ENCODE measurements around the gene OXT. TPM values are rescaled to one million over a fixed set of nuclear protein-coding genes. Genes with fewer than 3 reads are reported as not detected.

The OXT gene
- total and polyA plus RNA-seq, 4 donors, result 0.75 to 41.6 (median 4.3) TPM

DNA sequence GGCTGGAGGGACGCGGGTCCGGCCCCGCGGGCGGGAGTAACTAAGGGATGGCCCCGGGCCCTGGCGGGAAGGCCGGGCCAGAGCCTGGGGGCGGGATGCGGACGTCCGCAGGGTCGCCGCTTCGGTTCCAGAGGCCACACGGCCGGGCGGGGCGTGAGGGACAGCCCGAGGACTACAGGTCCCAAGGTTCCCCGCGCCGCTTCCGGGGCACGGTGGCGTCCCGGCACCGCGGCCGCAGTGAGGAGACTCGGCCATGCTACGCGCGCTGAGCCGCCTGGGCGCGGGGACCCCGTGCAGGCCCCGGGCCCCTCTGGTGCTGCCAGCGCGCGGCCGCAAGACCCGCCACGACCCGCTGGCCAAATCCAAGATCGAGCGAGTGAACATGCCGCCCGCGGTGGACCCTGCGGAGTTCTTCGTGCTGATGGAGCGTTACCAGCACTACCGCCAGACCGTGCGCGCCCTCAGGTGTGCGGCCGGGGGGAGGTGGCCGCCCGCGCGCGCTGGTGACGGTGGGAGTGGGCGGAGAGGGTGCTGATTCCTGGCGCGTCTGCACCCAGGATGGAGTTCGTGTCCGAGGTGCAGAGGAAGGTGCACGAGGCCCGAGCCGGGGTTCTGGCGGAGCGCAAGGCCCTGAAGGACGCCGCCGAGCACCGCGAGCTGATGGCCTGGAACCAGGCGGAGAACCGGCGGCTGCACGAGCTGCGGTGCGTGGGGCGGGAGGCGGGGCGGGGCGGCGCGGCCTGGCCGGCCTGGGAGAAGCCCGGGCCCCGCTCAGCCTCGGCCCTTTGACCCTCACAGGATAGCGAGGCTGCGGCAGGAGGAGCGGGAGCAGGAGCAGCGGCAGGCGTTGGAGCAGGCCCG lies 25.4 kb upstream of the OXT start, which contains the start of gene MRPS26:
MRPS26 (plus strand) TSS at position 237 of the 861 bp plus-strand sequence; CDS start at position 254, 17 bp downstream.
- under 1% methylated on average over 104 of the region's 104 CpGs for WGBS
- peak; percentile 85 for DNase-seq (ENCODE audit: low spot score)
- H3K27ac ChIP-seq (ENCODE audit: low read depth in 1 of 2, low read length in 2 of 2), result peak within 1 kb of the TSS; percentile 89 to 93
- H3K9ac ChIP-seq (ENCODE audit: low read depth in 1 of 2, low read length in 2 of 2), result peak within 1 kb of the TSS; percentile 64 to 74
- H3K9me3 ChIP-seq (ENCODE audit: control insufficient read depth in 4 of 4, low read length in 3 of 4), result no peaks in the 10 kb centered on the region
- peaks cover 9 to 27% (median 18%) of the 10 kb centered on the region in 4 donors for H3K36me3 ChIP-seq (ENCODE audit: control insufficient read depth in 4 of 4, insufficient read depth in 3 of 4, low read depth in 1 of 4, low read length in 3 of 4)
- TF ChIP-seq YY1 (IDR thresholded peaks at IDR 0.05) (no peak), NR2F2 (IDR thresholded peaks at IDR 0.05) (no peak), RAD21 (IDR thresholded peaks at IDR 0.05) (no peak), RXRA (IDR thresholded peaks at IDR 0.05) (no peak), HNF4G (IDR thresholded peaks at IDR 0.05) (no peak), SP1 (IDR thresholded peaks at IDR 0.05) (no peak), FOXA1 (IDR thresholded peaks at IDR 0.05) (no peak), FOXA2 (IDR thresholded peaks at IDR 0.05) (no peak), EGR1 (IDR thresholded peaks at IDR 0.05; ENCODE audit: low read depth in 2 of 2) (peak in 1 of 2 donors; percentile 56), JUND (IDR thresholded peaks at IDR 0.05) (no peak), HNF4A (conservative IDR thresholded peaks at IDR 0.05) (no peak), GABPA (IDR thresholded peaks at IDR 0.05 in 1 of 2, conservative IDR thresholded peaks at IDR 0.05 in 1 of 2) (peak in 1 of 2 donors; percentile 76), TAF1 (conservative IDR thresholded peaks at IDR 0.05) (no peak)
- TF ChIP-seq, protein P1, sequence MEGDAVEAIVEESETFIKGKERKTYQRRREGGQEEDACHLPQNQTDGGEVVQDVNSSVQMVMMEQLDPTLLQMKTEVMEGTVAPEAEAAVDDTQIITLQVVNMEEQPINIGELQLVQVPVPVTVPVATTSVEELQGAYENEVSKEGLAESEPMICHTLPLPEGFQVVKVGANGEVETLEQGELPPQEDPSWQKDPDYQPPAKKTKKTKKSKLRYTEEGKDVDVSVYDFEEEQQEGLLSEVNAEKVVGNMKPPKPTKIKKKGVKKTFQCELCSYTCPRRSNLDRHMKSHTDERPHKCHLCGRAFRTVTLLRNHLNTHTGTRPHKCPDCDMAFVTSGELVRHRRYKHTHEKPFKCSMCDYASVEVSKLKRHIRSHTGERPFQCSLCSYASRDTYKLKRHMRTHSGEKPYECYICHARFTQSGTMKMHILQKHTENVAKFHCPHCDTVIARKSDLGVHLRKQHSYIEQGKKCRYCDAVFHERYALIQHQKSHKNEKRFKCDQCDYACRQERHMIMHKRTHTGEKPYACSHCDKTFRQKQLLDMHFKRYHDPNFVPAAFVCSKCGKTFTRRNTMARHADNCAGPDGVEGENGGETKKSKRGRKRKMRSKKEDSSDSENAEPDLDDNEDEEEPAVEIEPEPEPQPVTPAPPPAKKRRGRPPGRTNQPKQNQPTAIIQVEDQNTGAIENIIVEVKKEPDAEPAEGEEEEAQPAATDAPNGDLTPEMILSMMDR (IDR thresholded peaks at IDR 0.05; ENCODE audit: low read depth, low read length, missing input control), result no peak
- TF ChIP-seq, protein P2, sequence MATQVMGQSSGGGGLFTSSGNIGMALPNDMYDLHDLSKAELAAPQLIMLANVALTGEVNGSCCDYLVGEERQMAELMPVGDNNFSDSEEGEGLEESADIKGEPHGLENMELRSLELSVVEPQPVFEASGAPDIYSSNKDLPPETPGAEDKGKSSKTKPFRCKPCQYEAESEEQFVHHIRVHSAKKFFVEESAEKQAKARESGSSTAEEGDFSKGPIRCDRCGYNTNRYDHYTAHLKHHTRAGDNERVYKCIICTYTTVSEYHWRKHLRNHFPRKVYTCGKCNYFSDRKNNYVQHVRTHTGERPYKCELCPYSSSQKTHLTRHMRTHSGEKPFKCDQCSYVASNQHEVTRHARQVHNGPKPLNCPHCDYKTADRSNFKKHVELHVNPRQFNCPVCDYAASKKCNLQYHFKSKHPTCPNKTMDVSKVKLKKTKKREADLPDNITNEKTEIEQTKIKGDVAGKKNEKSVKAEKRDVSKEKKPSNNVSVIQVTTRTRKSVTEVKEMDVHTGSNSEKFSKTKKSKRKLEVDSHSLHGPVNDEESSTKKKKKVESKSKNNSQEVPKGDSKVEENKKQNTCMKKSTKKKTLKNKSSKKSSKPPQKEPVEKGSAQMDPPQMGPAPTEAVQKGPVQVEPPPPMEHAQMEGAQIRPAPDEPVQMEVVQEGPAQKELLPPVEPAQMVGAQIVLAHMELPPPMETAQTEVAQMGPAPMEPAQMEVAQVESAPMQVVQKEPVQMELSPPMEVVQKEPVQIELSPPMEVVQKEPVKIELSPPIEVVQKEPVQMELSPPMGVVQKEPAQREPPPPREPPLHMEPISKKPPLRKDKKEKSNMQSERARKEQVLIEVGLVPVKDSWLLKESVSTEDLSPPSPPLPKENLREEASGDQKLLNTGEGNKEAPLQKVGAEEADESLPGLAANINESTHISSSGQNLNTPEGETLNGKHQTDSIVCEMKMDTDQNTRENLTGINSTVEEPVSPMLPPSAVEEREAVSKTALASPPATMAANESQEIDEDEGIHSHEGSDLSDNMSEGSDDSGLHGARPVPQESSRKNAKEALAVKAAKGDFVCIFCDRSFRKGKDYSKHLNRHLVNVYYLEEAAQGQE (IDR thresholded peaks at IDR 0.05), result peak; percentile 18
- TF ChIP-seq, protein P3, sequence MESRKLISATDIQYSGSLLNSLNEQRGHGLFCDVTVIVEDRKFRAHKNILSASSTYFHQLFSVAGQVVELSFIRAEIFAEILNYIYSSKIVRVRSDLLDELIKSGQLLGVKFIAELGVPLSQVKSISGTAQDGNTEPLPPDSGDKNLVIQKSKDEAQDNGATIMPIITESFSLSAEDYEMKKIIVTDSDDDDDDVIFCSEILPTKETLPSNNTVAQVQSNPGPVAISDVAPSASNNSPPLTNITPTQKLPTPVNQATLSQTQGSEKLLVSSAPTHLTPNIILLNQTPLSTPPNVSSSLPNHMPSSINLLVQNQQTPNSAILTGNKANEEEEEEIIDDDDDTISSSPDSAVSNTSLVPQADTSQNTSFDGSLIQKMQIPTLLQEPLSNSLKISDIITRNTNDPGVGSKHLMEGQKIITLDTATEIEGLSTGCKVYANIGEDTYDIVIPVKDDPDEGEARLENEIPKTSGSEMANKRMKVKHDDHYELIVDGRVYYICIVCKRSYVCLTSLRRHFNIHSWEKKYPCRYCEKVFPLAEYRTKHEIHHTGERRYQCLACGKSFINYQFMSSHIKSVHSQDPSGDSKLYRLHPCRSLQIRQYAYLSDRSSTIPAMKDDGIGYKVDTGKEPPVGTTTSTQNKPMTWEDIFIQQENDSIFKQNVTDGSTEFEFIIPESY (IDR thresholded peaks at IDR 0.05), result no peak
- TF ChIP-seq, protein P4, sequence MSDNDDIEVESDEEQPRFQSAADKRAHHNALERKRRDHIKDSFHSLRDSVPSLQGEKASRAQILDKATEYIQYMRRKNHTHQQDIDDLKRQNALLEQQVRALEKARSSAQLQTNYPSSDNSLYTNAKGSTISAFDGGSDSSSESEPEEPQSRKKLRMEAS (IDR thresholded peaks at IDR 0.05), result no peak
- TF ChIP-seq, protein P5, sequence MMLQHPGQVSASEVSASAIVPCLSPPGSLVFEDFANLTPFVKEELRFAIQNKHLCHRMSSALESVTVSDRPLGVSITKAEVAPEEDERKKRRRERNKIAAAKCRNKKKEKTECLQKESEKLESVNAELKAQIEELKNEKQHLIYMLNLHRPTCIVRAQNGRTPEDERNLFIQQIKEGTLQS (IDR thresholded peaks at IDR 0.05), result no peak
- peak within 1 kb of the TSS; percentile 74 to 81 (median 80) for H3K4me3 ChIP-seq (ENCODE audit: low read depth in 1 of 3, low read length in 3 of 3)
- H3K4me1 ChIP-seq (ENCODE audit: control insufficient read depth in 4 of 4, insufficient read depth in 4 of 4, low read length in 3 of 4), result peaks cover 5 to 37% (median 24%) of the 10 kb centered on the region in 4 donors
- no peaks in the 10 kb centered on the region for H3K27me3 ChIP-seq (ENCODE audit: control insufficient read depth in 4 of 4, insufficient read depth in 4 of 4, low read length in 3 of 4)

Data from liver (tissue), 9 donors.